ENCODE results near the gene TMEM108. TPM values are rescaled to one million over a fixed set of nuclear protein-coding genes. Genes with fewer than 3 reads are reported as not detected.

TMEM108 gene
- total and polyA plus RNA-seq, 2 of the 4 experiments (the other 2 are of a cell fraction): 0.18 to 2.2 TPM

- Histone ChIP-seq H2BK5ac (ENCODE audit: low read depth, low read length, poor library complexity, severe bottlenecking) (no peak overlapping the region), H2BK15ac (ENCODE audit: low read depth, low read length) (no peak overlapping the region), H3K14ac (replicated peaks; ENCODE audit: low read depth, low read length) (no peak overlapping the region), H3K9ac (ENCODE audit: low read depth, low read length) (no peak overlapping the region), H4K91ac (ENCODE audit: insufficient read depth, low read depth, low read length) (no peak overlapping the region), H3K4me3 (ENCODE audit: insufficient read depth, low read depth, low read length) (no peak overlapping the region), H2AK5ac (ENCODE audit: low read depth, low read length) (no peak overlapping the region), H2BK20ac (ENCODE audit: low read depth, low read length) (no peak overlapping the region), H4K8ac (ENCODE audit: low read depth in 2 of 2, low read length in 2 of 2) (no peak overlapping the region), H3K4ac (ENCODE audit: low read depth, low read length) (no peak overlapping the region), H3K23ac (ENCODE audit: low read depth, low read length) (no peak overlapping the region), H3K18ac (ENCODE audit: low read depth, low read length) (no peak overlapping the region), H3K36me3 (ENCODE audit: control insufficient read depth, insufficient read depth, low read length) (no peaks in the 10 kb centered on the region), H3K4me1 (ENCODE audit: control insufficient read depth, insufficient read depth, low read length) (no peaks in the 10 kb centered on the region), H2AK9ac (replicated peaks; ENCODE audit: low read depth, low read length, poor library complexity) (no peak overlapping the region), H2BK120ac (ENCODE audit: low read depth, low read length) (no peak overlapping the region), H3K27me3 (ENCODE audit: control insufficient read depth, insufficient read depth, low read length) (no peaks in the 10 kb centered on the region), H2AFZ (replicated peaks; ENCODE audit: low read length, poor library complexity) (no peak overlapping the region), H3K56ac (ENCODE audit: extremely low read depth, insufficient read depth, low read length) (no peak overlapping the region), H3K27ac (ENCODE audit: insufficient read depth, low read length) (no peak overlapping the region), H4K5ac (ENCODE audit: low read depth, low read length) (no peak overlapping the region), H3K79me1 (ENCODE audit: low read depth in 1 of 2, low read length in 2 of 2) (no peaks in the 10 kb centered on the region), H3K4me2 (ENCODE audit: low read depth, low read length) (no peak overlapping the region), H3K9me3 (ENCODE audit: control insufficient read depth, insufficient read depth, low read length) (no peaks in the 10 kb centered on the region), H4K20me1 (ENCODE audit: insufficient read depth, low read length) (no peaks in the 10 kb centered on the region), H3K9me1 (ENCODE audit: insufficient read depth, low read length) (no peaks in the 10 kb centered on the region)
- no CpG with 5 or more reads among the region's 4 CpGs for WGBS, 2 experiments (ENCODE audit: extremely low coverage in 2 of 2, insufficient read length in 1 of 2)
- ChIA-PET CTCF (no interaction called here), POLR2A (ENCODE audit: unreplicated experiment) (no interaction called here)
- in situ Hi-C loops (cut with MboI; ENCODE audit: low sequenced_read_pairs): no loop called here
- no peak for DNase-seq
- no TSS peak for BruUV-seq (replicated peaks)
- no peak for ATAC-seq (ENCODE audit: low read depth)
- dilution Hi-C loops (cut with HindIII; ENCODE audit: low sequenced_read_pairs, unreplicated experiment): no loop called here
- intact Hi-C loops (cut with micrococcal nuclease): no loop called here
- TF ChIP-seq ELK1 (IDR thresholded peaks at IDR 0.05; ENCODE audit: borderline replicate concordance, low read depth, low read length): no peak
- no peak for TF ChIP-seq MAZ (IDR thresholded peaks at IDR 0.05; ENCODE audit: borderline replicate concordance, low read depth, low read length)
- TF ChIP-seq USF2 (IDR thresholded peaks at IDR 0.05; ENCODE audit: low read depth, low read length): no peak
- TF ChIP-seq SMC3 (IDR thresholded peaks at IDR 0.05; ENCODE audit: low read depth, low read length): no peak
- TF ChIP-seq NFE2L2 (IDR thresholded peaks at IDR 0.05; ENCODE audit: low read depth, low read length): no peak
- no peak for TF ChIP-seq MXI1 (IDR thresholded peaks at IDR 0.05; ENCODE audit: borderline replicate concordance, low read depth, low read length)
- no peak for TF ChIP-seq POLR2A (IDR thresholded peaks at IDR 0.05; ENCODE audit: low read depth, low read length)
- no peak for TF ChIP-seq MAFK (IDR thresholded peaks at IDR 0.05; ENCODE audit: low read depth, low read length)
- no peak for TF ChIP-seq CTCF (conservative IDR thresholded peaks at IDR 0.05; ENCODE audit: low read depth, low read length)
- no peak for TF ChIP-seq RFX5 (IDR thresholded peaks at IDR 0.05; ENCODE audit: low read depth, low read length)
These were observed 87.0 kb downstream of the TMEM108 start for GRCh38 chr3:133125171-133125570.
